Omental fat pad (tissue), 4 donors: Measurements from ENCODE around the gene HADHA. TPM values are rescaled to one million over a fixed set of nuclear protein-coding genes. Genes with fewer than 3 reads are reported as not detected.
A peak's percentile ranks its signal among the peaks of the same experiment; 100 is the strongest.

Experiments
- ATAC-seq: fragments of 150-250 bp; one replicate; pipeline ENCODE4 v1.9.1; 2016; ENCODE audit warnings: mild to moderate bottlenecking, moderate library complexity; ENCODE audit not compliant: low FRiP score
- DNase-seq: peaks from one replicate; pipeline ENCODE4 v3.0.0-alpha.2; 2019; ENCODE audit warnings: low spot score
- CTCF ChIP-seq, 3 donors: fragments of 450-650 bp; IDR thresholded peaks; one replicate each; pipeline ENCODE4 v1.5.1; 2016 to 2017; ENCODE audit warnings: antibody characterized with exemption in 3 of 3, mild to moderate bottlenecking in 3 of 3, moderate library complexity in 2 of 3
- total RNA-seq, 4 donors: library from RNA; depleted of rRNA; stranded (reverse); fragments of >200 nt; gene quantifications; one replicate each; pipeline ENCODE4 v1.1.0, GENCODE V29; 2016

The HADHA gene
- total RNA-seq, 4 donors from 2014 or later: 144 to 196 (median 159) TPM

GRCh38 chr2:26187537-26188104 lies 56.8 kb downstream of the HADHA start:
- no peak for TF ChIP-seq CTCF (IDR thresholded peaks at IDR 0.05)
- ATAC-seq (no peak), DNase-seq (no peak)

- ATAC-seq: no peak
Measured at GRCh38 chr2:26187114-26187513, 57.3 kb downstream of the HADHA start.

GRCh38 chr2:26185954-26186770 lies 58.3 kb downstream of the HADHA start:
- no peak for TF ChIP-seq CTCF (IDR thresholded peaks at IDR 0.05)
- DNase-seq (no peak), ATAC-seq (no peak)

More at GRCh38 chr2:26187114-26187513, 57.3 kb downstream of the HADHA start:
- TF ChIP-seq CTCF (IDR thresholded peaks at IDR 0.05): no peak
- no peak for DNase-seq

- no peak for DNase-seq
Measured at GRCh38 chr2:26185304-26185928, 59.0 kb downstream of the HADHA start.

GRCh38 chr2:26184555-26185303 lies 59.7 kb downstream of the HADHA start:
- TF ChIP-seq CTCF (IDR thresholded peaks at IDR 0.05): no peak
- ATAC-seq (peak; percentile 91), DNase-seq (no peak)

More at GRCh38 chr2:26185304-26185928, 59.0 kb downstream of the HADHA start:
- no peak for TF ChIP-seq CTCF (IDR thresholded peaks at IDR 0.05)
- ATAC-seq: no peak

- DNase-seq (no peak), ATAC-seq (no peak)
- no peak for TF ChIP-seq CTCF (IDR thresholded peaks at IDR 0.05)
Measured at GRCh38 chr2:26184121-26184520, 60.3 kb downstream of the HADHA start.
